ENCODE measurements around the gene SULT2A1.

DNA sequence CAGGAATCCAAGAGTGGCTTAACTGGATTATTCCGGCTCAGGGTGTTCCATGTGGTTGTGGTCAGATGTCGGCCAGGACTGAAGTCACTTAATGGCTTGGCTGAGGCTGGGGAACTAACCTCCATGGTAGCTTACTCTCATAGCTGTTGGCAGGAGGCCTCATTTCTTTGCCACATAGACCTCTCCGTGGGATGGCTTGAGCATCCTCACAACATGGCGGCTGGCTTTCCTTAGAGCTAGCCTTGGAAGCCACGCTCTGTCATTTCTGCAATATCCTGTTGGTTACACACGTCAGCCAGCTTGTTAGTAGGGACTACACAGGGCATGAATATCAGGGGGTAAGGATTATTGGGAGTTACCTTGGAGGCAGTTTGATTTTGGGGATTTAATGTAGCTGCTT is 59.3 kb downstream of the SULT2A1 start:
- TF ChIP-seq POLR2A (IDR thresholded peaks at IDR 0.05) (no peak), POLR2AphosphoS5 (IDR thresholded peaks at IDR 0.05) (no peak)

Measured in spleen (tissue), 3 donors.